ENCODE results near the gene UBE2O. TPM values are rescaled to one million over a fixed set of nuclear protein-coding genes. Genes with fewer than 3 reads are reported as not detected.

Gene UBE2O
- total and polyA plus RNA-seq, 4 donors, result 3.3 to 71.5 (median 9.2) TPM

- no peak for TF ChIP-seq YY1 (IDR thresholded peaks at IDR 0.05)
- TF ChIP-seq JUND (IDR thresholded peaks at IDR 0.05), result no peak
- TF ChIP-seq MAX (IDR thresholded peaks at IDR 0.05), result no peak
- TF ChIP-seq HNF4G (IDR thresholded peaks at IDR 0.05), result no peak
- TF ChIP-seq NR2F2 (IDR thresholded peaks at IDR 0.05), result no peak
- TF ChIP-seq RAD21 (IDR thresholded peaks at IDR 0.05), result no peak
- no peak for TF ChIP-seq ATF3 (IDR thresholded peaks at IDR 0.05)
- TF ChIP-seq TAF1 (conservative IDR thresholded peaks at IDR 0.05), result no peak
- no peak for TF ChIP-seq HNF4A (conservative IDR thresholded peaks at IDR 0.05)
- TF ChIP-seq SP1 (IDR thresholded peaks at IDR 0.05), result no peak
Observed at GRCh38 chr17:76416457-76416856, 36.5 kb downstream of the UBE2O start (continued).

- H3K4me1 ChIP-seq (ENCODE audit: control insufficient read depth in 4 of 4, insufficient read depth in 4 of 4, low read length in 3 of 4), result peaks cover 0 to 8% (median 0%) of the 10 kb centered on the region in 4 donors
- no peak overlapping the region for H3K27ac ChIP-seq (ENCODE audit: low read depth in 1 of 2, low read length in 2 of 2)
- no peak overlapping the region for H3K4me3 ChIP-seq (ENCODE audit: low read depth in 1 of 3, low read length in 3 of 3)
- 90% methylated on average over 15 of the region's 15 CpGs for WGBS
- no peaks in the 10 kb centered on the region for H3K9me3 ChIP-seq (ENCODE audit: control insufficient read depth in 4 of 4, low read length in 3 of 4)
- TF ChIP-seq FOXA2 (IDR thresholded peaks at IDR 0.05) (no peak), ATF3 (IDR thresholded peaks at IDR 0.05) (no peak), YY1 (IDR thresholded peaks at IDR 0.05) (no peak)
- no peak overlapping the region for H3K9ac ChIP-seq (ENCODE audit: low read depth in 1 of 2, low read length in 2 of 2)
- no peak for DNase-seq (ENCODE audit: low spot score)
- no peaks in the 10 kb centered on the region for H3K27me3 ChIP-seq (ENCODE audit: control insufficient read depth in 4 of 4, insufficient read depth in 4 of 4, low read length in 3 of 4)
- H3K36me3 ChIP-seq (ENCODE audit: control insufficient read depth in 4 of 4, insufficient read depth in 3 of 4, low read depth in 1 of 4, low read length in 3 of 4), result no peaks in the 10 kb centered on the region
Observed at GRCh38 chr17:76415786-76416185, 37.2 kb downstream of the UBE2O start.

GRCh38 chr17:76414334-76415295 lies 38.3 kb downstream of the UBE2O start:
- TF ChIP-seq FOXA2 (IDR thresholded peaks at IDR 0.05) (no peak), MAX (IDR thresholded peaks at IDR 0.05) (no peak), FOXA1 (IDR thresholded peaks at IDR 0.05) (no peak)
- Histone ChIP-seq H3K4me1 (ENCODE audit: control insufficient read depth in 4 of 4, insufficient read depth in 4 of 4, low read length in 3 of 4) (peaks cover 0 to 2% (median 0%) of the 10 kb centered on the region in 4 donors), H3K9ac (ENCODE audit: low read depth in 1 of 2, low read length in 2 of 2) (no peak overlapping the region), H3K27me3 (ENCODE audit: control insufficient read depth in 4 of 4, insufficient read depth in 4 of 4, low read length in 3 of 4) (no peaks in the 10 kb centered on the region), H3K4me3 (ENCODE audit: low read depth in 1 of 3, low read length in 3 of 3) (no peak overlapping the region), H3K36me3 (ENCODE audit: control insufficient read depth in 4 of 4, insufficient read depth in 3 of 4, low read depth in 1 of 4, low read length in 3 of 4) (peaks cover 0 to 4% (median 0%) of the 10 kb centered on the region in 4 donors), H3K27ac (ENCODE audit: low read depth in 1 of 2, low read length in 2 of 2) (no peak overlapping the region), H3K9me3 (ENCODE audit: control insufficient read depth in 4 of 4, low read length in 3 of 4) (no peaks in the 10 kb centered on the region)
- DNase-seq (ENCODE audit: low spot score), result peak; percentile 86
- WGBS, result 77% methylated on average over 21 of the region's 21 CpGs

- no peaks in the 10 kb centered on the region for H3K27me3 ChIP-seq (ENCODE audit: control insufficient read depth in 4 of 4, insufficient read depth in 4 of 4, low read length in 3 of 4)
- no peak overlapping the region for H3K27ac ChIP-seq (ENCODE audit: low read depth in 1 of 2, low read length in 2 of 2)
- 96% methylated on average over 5 of the region's 5 CpGs for WGBS
- no peak overlapping the region for H3K4me3 ChIP-seq (ENCODE audit: low read depth in 1 of 3, low read length in 3 of 3)
- DNase-seq (ENCODE audit: low spot score), result no peak
- no peaks in the 10 kb centered on the region for H3K9me3 ChIP-seq (ENCODE audit: control insufficient read depth in 4 of 4, low read length in 3 of 4)
- H3K4me1 ChIP-seq (ENCODE audit: control insufficient read depth in 4 of 4, insufficient read depth in 4 of 4, low read length in 3 of 4), result peaks cover 0 to 11% (median 9%) of the 10 kb centered on the region in 4 donors
- H3K36me3 ChIP-seq (ENCODE audit: control insufficient read depth in 4 of 4, insufficient read depth in 3 of 4, low read depth in 1 of 4, low read length in 3 of 4), result peaks cover 0 to 4% (median 0%) of the 10 kb centered on the region in 4 donors
- no peak overlapping the region for H3K9ac ChIP-seq (ENCODE audit: low read depth in 1 of 2, low read length in 2 of 2)
- TF ChIP-seq NR2F2 (IDR thresholded peaks at IDR 0.05) (no peak), JUND (IDR thresholded peaks at IDR 0.05) (no peak), MAX (IDR thresholded peaks at IDR 0.05) (no peak), YY1 (IDR thresholded peaks at IDR 0.05) (no peak), SP1 (IDR thresholded peaks at IDR 0.05) (no peak), TAF1 (conservative IDR thresholded peaks at IDR 0.05) (no peak), ZBTB33 (IDR thresholded peaks at IDR 0.05) (no peak), REST (IDR thresholded peaks at IDR 0.05) (no peak), FOXA1 (IDR thresholded peaks at IDR 0.05) (no peak), FOXA2 (IDR thresholded peaks at IDR 0.05) (no peak)
Observed at GRCh38 chr17:76411247-76411646, 41.7 kb downstream of the UBE2O start.

Measured in liver (tissue), 9 donors.